OCI-LY7 (cell line): ENCODE results near the gene SCYGR5. TPM values are rescaled to one million over a fixed set of nuclear protein-coding genes. Genes with fewer than 3 reads are reported as not detected.

Experiments
- BruUV-seq: library from RNA; stranded (reverse); fragments of 400-500 nt; replicated peaks from 2 replicates; lab custom pipeline; 2021; lab: Mats Ljungman, UMichigan
- CTCF ChIA-PET: fragments of 300-600 bp; sonication (Branson Sonifier 250); formaldehyde crosslinking; loops from one replicate; lab custom pipeline; 2022; ENCODE audit warnings: antibody characterized with exemption; ENCODE audit not compliant: unreplicated experiment; lab: Charles Lee
- POLR2A ChIA-PET: fragments of 300-600 bp; sonication (Branson Sonifier 250); formaldehyde crosslinking; loops from one replicate; lab custom pipeline; 2022; ENCODE audit warnings: antibody characterized with exemption; lab: Charles Lee
- DNase-seq: peaks from one replicate; pipeline ENCODE4 v3.0.0-alpha.2; 2015; ENCODE audit warnings: low spot score
- H2AFZ ChIP-seq: fragments of 200-600 bp; sonication (generic), shearing (Covaris generic); 2 replicates; pipeline ENCODE4 v1.6.1; 2014; ENCODE audit warnings: mild to moderate bottlenecking, antibody characterized with exemption, low read length, moderate library complexity
- H3K27ac ChIP-seq: fragments of 200-600 bp; sonication (generic); 2 replicates; pipeline ENCODE4 v1.5.1; 2014; ENCODE audit warnings: mixed run types, low read depth, mild to moderate bottlenecking, moderate library complexity, low read length, inconsistent platforms; ENCODE audit not compliant: poor library complexity, severe bottlenecking
- H3K36me3 ChIP-seq: fragments of 200-600 bp; sonication (generic); 2 replicates; pipeline ENCODE4 v1.6.1; 2014; ENCODE audit warnings: mild to moderate bottlenecking, antibody characterized with exemption, low read length, moderate library complexity, mixed read lengths; ENCODE audit not compliant: insufficient read depth
- H3K4me1 ChIP-seq: fragments of 200-600 bp; sonication (generic); 2 replicates; pipeline ENCODE4 v1.5.1; 2014; ENCODE audit warnings: mild to moderate bottlenecking, low read length; ENCODE audit not compliant: insufficient read depth, poor library complexity, severe bottlenecking
- H3K4me2 ChIP-seq: fragments of 200-600 bp; sonication (generic); 2 replicates; pipeline ENCODE4 v1.6.1; 2014; ENCODE audit warnings: mild to moderate bottlenecking, low read length
- H3K4me3 ChIP-seq: fragments of 200-600 bp; sonication (generic); 2 replicates; pipeline ENCODE4 v1.5.1; 2014; ENCODE audit warnings: mild to moderate bottlenecking, low read depth, low read length; ENCODE audit not compliant: poor library complexity, severe bottlenecking
- H3K79me2 ChIP-seq: fragments of 200-600 bp; sonication (generic); 2 replicates; pipeline ENCODE4 v1.6.1; 2016; ENCODE audit warnings: low read depth, mild to moderate bottlenecking, low read length, moderate library complexity, mixed read lengths; ENCODE audit not compliant: insufficient read depth
- H3K9me2 ChIP-seq: fragments of 200-600 bp; sonication (generic); 2 replicates; pipeline ENCODE4 v1.6.1; 2016; ENCODE audit warnings: mild to moderate bottlenecking, low read length, mixed read lengths; ENCODE audit not compliant: insufficient read depth
- H3K9me3 ChIP-seq: fragments of 200-600 bp; sonication (generic); 2 replicates; pipeline ENCODE4 v1.6.1; 2014; ENCODE audit warnings: mild to moderate bottlenecking, mixed run types, low read length, mixed read lengths
- H4K20me1 ChIP-seq: fragments of 200-600 bp; sonication (generic); 2 replicates; pipeline ENCODE4 v1.6.1; 2014; ENCODE audit warnings: mild to moderate bottlenecking, antibody characterized with exemption, low read length, moderate library complexity, mixed read lengths; ENCODE audit not compliant: insufficient read depth
- CTCF ChIP-seq: fragments of 200-600 bp; sonication (generic); conservative IDR thresholded peaks from 2 replicates; pipeline ENCODE4 v1.5.1; 2014; ENCODE audit warnings: mild to moderate bottlenecking, antibody characterized with exemption, low read length, moderate library complexity, mixed read lengths
- EZH2phosphoT487 ChIP-seq: fragments of 200-600 bp; sonication (generic); IDR thresholded peaks from 2 replicates; pipeline ENCODE4 v1.6.1; 2018; ENCODE audit warnings: low read depth, borderline replicate concordance, mild to moderate bottlenecking, mixed run types, antibody characterized with exemption, low read length, moderate library complexity, mixed read lengths
- intact Hi-C: fragments of 100-400 bp; cut with micrococcal nuclease; formaldehyde crosslinking; loops from one replicate; pipeline ENCODE4 v1.10.0; 2022; ENCODE audit not compliant: unreplicated experiment
- total RNA-seq, 2 experiments: library from RNA; depleted of rRNA in 1 of 2; stranded (reverse); fragments of >200 nt in 1 of 2; shearing (Covaris generic) in 1 of 2; gene quantifications; 2 replicates each; pipeline ENCODE4 v1.2.3, GENCODE V29; 2014 to 2022

Gene SCYGR5
- total RNA-seq, 2 experiments from 2014 or later: not detected

GRCh38 chr2:227625420-227625819 is 41.2 kb upstream of the SCYGR5 start:
- Histone ChIP-seq H3K9me2 (no peaks in the 10 kb centered on the region), H2AFZ (no peak overlapping the region), H3K36me3 (no peaks in the 10 kb centered on the region), H3K27ac (no peak overlapping the region), H4K20me1 (no peaks in the 10 kb centered on the region), H3K4me3 (no peak overlapping the region), H3K4me2 (no peak overlapping the region), H3K79me2 (no peaks in the 10 kb centered on the region), H3K4me1 (no peaks in the 10 kb centered on the region), H3K9me3 (no peaks in the 10 kb centered on the region)
- POLR2A ChIA-PET: interaction anchor here (0.6 kb wide), 1 partner anchor 266 kb away, joined by 3 read pairs; no protein-coding TSS in a partner anchor
- CTCF ChIA-PET: no interaction called here
- TF ChIP-seq EZH2phosphoT487 (no peak), CTCF (no peak)
- no peak for DNase-seq
- no TSS peak for BruUV-seq
- intact Hi-C loops: no loop called here

- no peaks in the 10 kb centered on the region for H3K79me2 ChIP-seq
- H3K9me3 ChIP-seq: no peaks in the 10 kb centered on the region
- no peaks in the 10 kb centered on the region for H4K20me1 ChIP-seq
- no peak overlapping the region for H3K27ac ChIP-seq
- no peak for DNase-seq
- TF ChIP-seq CTCF: no peak
- no peak for TF ChIP-seq EZH2phosphoT487
- H3K4me1 ChIP-seq: no peaks in the 10 kb centered on the region
- no peak overlapping the region for H3K4me3 ChIP-seq
- H3K9me2 ChIP-seq: no peaks in the 10 kb centered on the region
- POLR2A ChIA-PET: interaction anchor here (0.6 kb wide), 1 partner anchor 9 kb away, joined by 5 read pairs; no protein-coding TSS in a partner anchor
- no peak overlapping the region for H2AFZ ChIP-seq
- no peaks in the 10 kb centered on the region for H3K36me3 ChIP-seq
- H3K4me2 ChIP-seq: no peak overlapping the region
- BruUV-seq: no TSS peak
- intact Hi-C loops: no loop called here
- CTCF ChIA-PET: no interaction called here
These were observed 39.9 kb upstream of the SCYGR5 start for GRCh38 chr2:227626580-227627151.

GRCh38 chr2:227627769-227628168 is 38.8 kb upstream of the SCYGR5 start:
- TF ChIP-seq CTCF (no peak), EZH2phosphoT487 (no peak)
- H3K79me2 ChIP-seq: no peaks in the 10 kb centered on the region
- no peak overlapping the region for H3K27ac ChIP-seq
- no TSS peak for BruUV-seq
- H3K9me2 ChIP-seq: no peaks in the 10 kb centered on the region
- no peaks in the 10 kb centered on the region for H3K36me3 ChIP-seq
- H3K4me3 ChIP-seq: no peak overlapping the region
- no peaks in the 10 kb centered on the region for H3K4me1 ChIP-seq
- POLR2A ChIA-PET: interaction anchor here (0.6 to 1.1 kb wide), 2 partner anchors 9 kb away, joined by 3 to 5 read pairs; no protein-coding TSS in a partner anchor
- CTCF ChIA-PET: no interaction called here
- H3K9me3 ChIP-seq: no peaks in the 10 kb centered on the region
- no peak for DNase-seq
- intact Hi-C loops: no loop called here
- no peak overlapping the region for H3K4me2 ChIP-seq
- no peak overlapping the region for H2AFZ ChIP-seq
- H4K20me1 ChIP-seq: no peaks in the 10 kb centered on the region
